GM21528 (cell line): ENCODE data around the gene PLEK.
"Not testable (repeated sequence)": the region's sequence is repeated elsewhere in the genome, so short reads cannot be mapped to it uniquely, and the experiment has no call there.

ENCODE experiments used
- ATAC-seq: cut with Tn5 transposase; IDR thresholded peaks from one replicate; pipeline ENCODE4 v1.9.1; 2021; ENCODE audit warnings: mild to moderate bottlenecking, moderate library complexity; ENCODE audit not compliant: unreplicated experiment, low FRiP score

The PLEK gene

GRCh38 chr2:68379184-68379708 lies 14.2 kb downstream of the PLEK start:
- no peak for ATAC-seq

- ATAC-seq, result no peak
Observed at GRCh38 chr2:68383778-68384177, 18.7 kb downstream of the PLEK start.

- no peak for ATAC-seq
Observed at GRCh38 chr2:68384485-68385107, 19.5 kb downstream of the PLEK start.

GRCh38 chr2:68385220-68385906 lies 20.3 kb downstream of the PLEK start:
- ATAC-seq, result peak; percentile 47

- no peak for ATAC-seq
Observed at GRCh38 chr2:68385907-68386287, 20.8 kb downstream of the PLEK start.

GRCh38 chr2:68386365-68386764 lies 21.3 kb downstream of the PLEK start:
- ATAC-seq, result no peak

- peak; percentile 54 for ATAC-seq
Observed at GRCh38 chr2:68387408-68388350, 22.6 kb downstream of the PLEK start.

- ATAC-seq, result no peak
Observed at GRCh38 chr2:68388358-68388757, 23.3 kb downstream of the PLEK start.

- ATAC-seq, result no peak
Observed at GRCh38 chr2:68388772-68389171, 23.7 kb downstream of the PLEK start.

GRCh38 chr2:68390114-68390513 lies 25.0 kb downstream of the PLEK start:
- no peak for ATAC-seq

GRCh38 chr2:68390586-68390985 lies 25.5 kb downstream of the PLEK start:
- no peak for ATAC-seq

- ATAC-seq, result no peak
Observed at GRCh38 chr2:68391099-68391498, 26.0 kb downstream of the PLEK start.

- ATAC-seq, result no peak
Observed at GRCh38 chr2:68391869-68392268, 26.8 kb downstream of the PLEK start.

- no peak for ATAC-seq
Observed at GRCh38 chr2:68396093-68396492, 31.0 kb downstream of the PLEK start.

GRCh38 chr2:68397704-68398263 lies 32.7 kb downstream of the PLEK start:
- ATAC-seq, result not testable (repeated sequence)

GRCh38 chr2:68403199-68403644 lies 38.1 kb downstream of the PLEK start:
- no peak for ATAC-seq

- ATAC-seq, result no peak
Observed at GRCh38 chr2:68404164-68404563, 39.1 kb downstream of the PLEK start.

- ATAC-seq, result no peak
Observed at GRCh38 chr2:68404893-68405799, 40.1 kb downstream of the PLEK start.

GRCh38 chr2:68411397-68412126 lies 46.5 kb downstream of the PLEK start:
- ATAC-seq, result peak; percentile 92
